ENCODE measurements around the gene MAP2K5.

MAP2K5 gene

GRCh38 chr15:67825881-67826716, 283.6 kb downstream of the MAP2K5 start:
- DNase-seq (ENCODE audit: low spot score) = no peak

GRCh38 chr15:67826717-67827561, 284.4 kb downstream of the MAP2K5 start:
- DNase-seq (ENCODE audit: low spot score) = no peak

- no peak for DNase-seq (ENCODE audit: low spot score)
These were observed 285.2 kb downstream of the MAP2K5 start for GRCh38 chr15:67827562-67828277.

DNA sequence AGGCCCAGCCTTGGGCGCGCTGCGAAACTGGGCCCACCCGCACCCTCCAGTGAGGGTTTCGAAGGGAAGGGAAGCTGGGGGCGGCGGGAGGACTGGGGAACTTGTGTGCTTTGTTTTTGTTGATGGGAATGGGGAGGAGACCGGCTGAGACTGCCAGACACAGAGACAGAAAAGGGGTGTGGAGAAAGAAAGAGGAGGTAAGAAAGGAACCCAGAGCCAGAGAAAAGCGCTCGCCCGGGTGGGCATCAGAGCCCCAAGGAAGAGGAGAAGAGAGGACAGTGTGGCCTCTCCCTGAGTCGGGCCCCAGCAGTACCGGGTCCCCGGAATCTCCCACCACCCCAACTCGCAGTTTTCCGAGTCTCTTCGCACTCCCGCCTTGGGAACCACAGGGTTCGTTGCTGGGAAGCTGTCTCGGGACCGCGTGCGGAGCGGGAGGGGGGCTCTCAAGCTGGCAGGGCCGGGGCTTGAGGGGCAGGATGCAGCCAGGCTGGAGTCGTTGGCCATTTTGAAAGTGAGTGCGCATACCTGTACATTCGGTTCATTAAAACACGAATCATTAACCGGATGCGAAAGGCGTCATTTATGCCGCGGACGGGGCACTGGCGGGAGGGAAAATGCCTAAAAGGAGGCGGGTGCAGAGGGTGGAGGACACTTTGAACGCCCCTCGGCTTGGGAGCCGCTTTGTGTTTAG, 285.9 kb downstream of the MAP2K5 start:
- DNase-seq (ENCODE audit: low spot score) = no peak

DNA sequence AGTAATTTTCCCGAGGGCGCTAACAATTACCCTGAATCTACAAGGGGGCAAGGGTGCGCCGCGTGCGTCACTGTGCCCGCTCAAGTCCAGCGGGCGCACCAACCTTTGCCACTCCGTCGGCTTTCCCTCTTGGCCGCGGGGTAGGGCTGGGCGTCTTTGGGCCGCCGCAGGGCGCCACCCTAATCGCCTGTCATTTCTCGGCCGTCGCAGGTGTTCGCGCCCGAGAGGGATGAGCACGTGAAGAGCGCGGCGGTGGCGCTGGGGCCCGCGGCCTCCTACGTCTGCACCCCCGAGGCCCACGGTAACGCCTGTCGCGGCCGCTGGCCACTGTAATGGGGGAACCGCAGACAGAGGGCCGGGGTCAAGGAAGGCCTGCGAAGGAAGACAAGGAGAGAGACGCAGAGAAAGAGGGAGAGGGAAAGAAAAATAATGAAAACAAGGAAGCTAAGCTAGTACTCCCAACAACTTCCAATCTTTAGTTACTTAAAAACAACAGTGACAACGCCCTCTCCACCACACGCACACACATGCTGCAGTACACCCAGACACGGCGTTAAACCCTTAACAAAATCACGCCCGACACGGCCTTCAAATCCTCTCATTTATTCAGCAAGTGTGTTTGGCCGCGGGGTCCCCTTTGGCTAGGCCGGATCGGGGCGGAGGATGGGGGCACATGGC, 286.6 kb downstream of the MAP2K5 start:
- no peak for DNase-seq (ENCODE audit: low spot score)

GRCh38 chr15:67829647-67830504, 287.4 kb downstream of the MAP2K5 start:
- DNase-seq (ENCODE audit: low spot score) = no peak

DNA sequence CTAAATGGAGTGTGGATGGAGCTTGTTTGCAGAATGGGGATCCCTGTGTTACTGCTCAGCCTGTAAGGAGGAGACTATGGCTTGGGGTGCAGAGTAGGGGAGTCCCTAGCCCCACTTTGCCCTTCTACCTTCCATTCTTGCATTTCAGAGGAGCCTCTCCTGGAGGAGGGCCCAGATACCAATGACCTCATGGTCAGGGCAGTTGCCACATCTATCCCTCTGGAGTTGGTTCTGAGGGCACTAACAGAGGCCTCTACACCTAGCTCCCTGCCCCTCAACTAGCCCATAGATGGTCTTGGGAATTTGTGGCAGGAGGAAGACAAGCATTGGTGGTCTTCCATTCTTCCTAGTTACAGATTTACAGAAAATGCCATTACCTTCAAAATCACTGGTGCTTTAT, 288.9 kb downstream of the MAP2K5 start:
- no peak for DNase-seq (ENCODE audit: low spot score)

- DNase-seq (ENCODE audit: low spot score) = peak; percentile 79
These were observed 289.6 kb downstream of the MAP2K5 start for GRCh38 chr15:67832031-67832551.

DNA sequence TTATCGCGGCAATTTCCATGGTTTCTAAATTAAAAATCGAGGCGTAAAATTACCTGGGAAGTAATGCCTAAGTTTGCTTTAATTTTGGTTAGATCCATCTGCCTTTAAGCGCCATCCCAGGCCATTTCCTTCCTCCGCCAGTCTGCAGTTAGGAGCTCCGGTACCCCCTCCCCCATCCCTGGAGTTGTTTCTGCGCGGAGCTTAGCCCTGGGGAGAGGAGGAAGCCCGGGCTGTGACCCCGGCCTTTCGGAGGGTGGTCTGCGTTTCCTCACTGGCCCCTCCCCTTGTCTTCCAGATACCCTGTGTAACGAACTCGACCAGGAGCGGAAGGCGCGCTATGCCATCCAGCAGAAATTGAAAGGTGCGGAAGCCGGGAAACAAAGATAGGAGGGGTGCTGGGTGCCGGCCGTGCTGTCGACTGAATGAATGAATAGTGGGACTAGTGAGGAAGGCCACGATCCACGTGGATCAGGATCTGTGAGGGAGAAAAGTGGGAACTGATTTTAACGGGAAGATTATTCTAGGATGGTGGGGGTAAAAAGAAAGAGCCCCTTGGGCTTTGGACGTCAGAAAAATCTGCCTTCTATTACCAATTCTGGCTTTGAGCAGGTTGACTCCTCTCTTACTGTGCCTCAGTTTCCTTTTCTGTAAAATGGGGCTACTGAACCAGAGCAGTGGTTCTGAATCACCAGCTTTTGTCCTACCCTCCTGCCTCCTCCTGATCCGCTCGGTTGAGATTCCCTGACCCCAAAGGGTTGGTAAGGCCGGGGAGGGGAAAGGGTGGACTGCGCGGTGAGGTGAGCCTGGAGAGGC, 290.6 kb downstream of the MAP2K5 start:
- no peak for DNase-seq (ENCODE audit: low spot score)

DNA sequence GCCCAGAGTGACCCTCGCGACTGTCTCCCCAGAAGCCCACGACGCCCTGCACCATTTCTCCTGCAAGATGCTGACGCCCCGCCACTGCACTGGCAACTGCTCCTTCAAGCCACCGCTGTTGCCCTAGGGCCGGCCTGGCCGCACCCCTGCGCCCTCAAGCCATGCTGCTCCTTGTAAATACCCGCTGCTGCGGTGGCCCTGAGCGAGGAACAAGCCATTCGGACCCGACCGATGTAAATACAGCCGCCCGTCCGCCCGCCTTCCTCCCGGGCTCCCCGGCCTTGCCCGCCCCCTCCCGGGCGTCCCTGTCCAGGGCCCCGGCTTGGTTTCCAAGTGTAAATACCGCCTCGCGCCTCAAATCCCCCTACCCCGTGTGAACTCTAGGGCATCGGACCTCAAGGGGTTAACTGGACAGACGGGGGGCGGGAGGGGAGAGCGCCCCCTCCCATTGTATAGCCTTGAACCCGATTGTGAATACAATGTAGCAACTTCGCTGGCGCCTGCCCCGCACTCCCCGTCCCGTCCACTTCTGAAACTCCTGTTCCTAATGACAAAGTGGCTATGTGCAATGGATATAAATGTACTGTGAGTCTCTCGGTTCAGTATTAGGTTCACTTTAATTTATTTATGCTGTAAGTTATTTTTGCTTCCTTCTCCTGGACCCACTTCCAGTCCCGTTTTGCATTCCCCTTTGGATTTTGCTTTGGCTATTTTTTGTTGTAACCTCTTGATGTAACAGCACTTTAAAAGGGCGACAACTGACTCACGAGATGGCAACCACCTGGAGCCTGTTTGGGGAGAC, 291.4 kb downstream of the MAP2K5 start:
- DNase-seq (ENCODE audit: low spot score) = peak; percentile 97

GRCh38 chr15:67834581-67835296, 292.2 kb downstream of the MAP2K5 start:
- DNase-seq (ENCODE audit: low spot score) = no peak

- DNase-seq (ENCODE audit: low spot score) = no peak
These were observed 293.0 kb downstream of the MAP2K5 start for GRCh38 chr15:67835297-67836133.

DNA sequence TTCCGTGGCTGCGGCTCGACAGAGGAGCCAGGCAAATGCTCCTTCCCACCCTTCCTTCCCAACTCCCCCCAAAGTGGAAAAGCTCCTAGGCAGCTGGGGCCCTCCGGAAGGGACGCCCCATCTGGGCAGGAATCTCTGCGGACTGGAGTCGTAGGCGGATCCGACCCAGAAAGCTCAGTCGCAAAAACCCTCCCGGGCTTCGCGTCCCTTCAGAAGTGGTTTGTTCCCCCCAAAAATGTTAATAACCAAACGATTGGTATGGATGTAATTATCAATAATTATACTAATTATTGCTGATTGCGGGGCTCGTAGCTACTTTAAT, 293.6 kb downstream of the MAP2K5 start:
- no peak for DNase-seq (ENCODE audit: low spot score)

- DNase-seq (ENCODE audit: low spot score) = no peak
These were observed 294.0 kb downstream of the MAP2K5 start for GRCh38 chr15:67836477-67836876.

DNA sequence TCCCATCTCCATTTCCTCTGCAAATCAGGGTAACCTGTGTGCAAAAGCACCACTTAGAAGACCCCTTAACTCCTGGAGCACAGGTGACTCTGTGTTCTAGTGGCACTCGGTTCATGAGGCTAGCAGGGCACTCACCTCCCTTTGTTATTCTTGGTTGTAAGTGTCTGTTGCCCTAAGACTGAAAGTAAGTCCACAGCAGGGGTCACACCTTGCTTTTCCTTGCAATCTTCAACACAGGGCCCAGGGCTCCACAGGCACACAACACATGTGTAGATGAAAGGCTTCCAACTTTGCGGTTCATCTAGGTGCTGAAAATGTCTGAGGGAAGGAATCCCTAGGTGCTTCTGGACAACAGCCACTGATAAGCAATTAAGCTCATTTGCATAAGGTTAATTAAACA, 294.5 kb downstream of the MAP2K5 start:
- DNase-seq (ENCODE audit: low spot score) = no peak

DNA sequence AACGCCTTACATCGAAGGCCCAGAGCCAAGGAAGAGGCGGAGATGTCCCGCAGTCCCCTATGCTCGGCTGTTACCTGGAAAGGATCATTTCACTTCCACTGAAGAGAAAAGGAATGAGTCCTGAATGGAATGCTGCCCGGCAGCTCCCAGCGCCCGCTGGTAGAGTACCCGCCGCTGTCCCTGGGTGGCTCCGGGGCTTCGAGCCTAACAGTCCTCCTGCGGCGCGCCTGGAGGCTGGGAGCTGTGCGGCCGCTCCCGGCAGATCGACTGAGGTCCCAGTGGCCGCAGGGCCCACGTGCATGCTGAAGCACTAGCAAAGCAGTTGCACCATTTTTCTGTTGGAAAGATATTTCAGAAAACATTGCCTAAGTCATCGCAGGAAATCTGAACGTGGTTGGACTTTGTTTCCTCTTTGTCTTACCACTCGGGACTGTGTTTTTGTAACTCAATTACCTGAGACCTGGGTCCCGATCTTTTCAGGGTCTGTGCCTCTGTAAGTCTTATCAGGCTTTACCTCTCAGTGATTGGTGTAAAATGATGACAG, 296.4 kb downstream of the MAP2K5 start:
- no peak for DNase-seq (ENCODE audit: low spot score)

DNA sequence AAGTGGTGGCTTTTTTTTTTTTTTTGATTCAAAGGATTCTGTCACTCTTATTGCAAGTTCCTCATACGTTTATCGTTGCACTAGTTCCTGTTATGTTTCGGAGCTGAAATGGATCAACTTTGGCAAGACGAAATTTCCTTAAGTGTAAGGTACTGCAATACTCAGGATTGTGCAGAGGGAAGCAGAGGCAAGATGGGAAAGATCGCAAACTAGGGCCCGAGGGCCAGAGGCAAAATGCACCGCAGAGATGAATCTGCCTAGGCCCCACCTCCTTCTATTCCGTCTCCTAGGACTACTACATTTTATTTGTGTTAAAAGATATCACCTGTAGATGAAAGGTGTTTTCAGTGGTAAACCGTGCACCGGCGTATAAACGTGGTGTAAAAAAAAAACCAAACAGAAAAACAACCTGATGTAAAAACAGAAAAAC, 297.0 kb downstream of the MAP2K5 start:
- DNase-seq (ENCODE audit: low spot score) = no peak

All from HuH-7 (cell line).